Measurements from ENCODE around the gene TGFB1I1.

Gene TGFB1I1

GRCh38 chr16:31504159-31504558, 32.2 kb downstream of the TGFB1I1 start:
- DNase-seq (ENCODE audit: insufficient read length, low spot score) (no peak), FAIRE-seq (no peak)
- no peak for TF ChIP-seq POLR2AphosphoS5 (IDR thresholded peaks at IDR 0.05; ENCODE audit: low read depth, low read length)
- TF ChIP-seq POU2F2 (IDR thresholded peaks at IDR 0.05; ENCODE audit: low read depth, low read length): no peak
- no peak for TF ChIP-seq TAF1 (IDR thresholded peaks at IDR 0.05; ENCODE audit: low read depth, low read length)
- no peak for TF ChIP-seq PAX5 (IDR thresholded peaks at IDR 0.05; ENCODE audit: insufficient read depth, low read length, severe bottlenecking)
- TF ChIP-seq POLR2A (IDR thresholded peaks at IDR 0.05; ENCODE audit: low read depth, low read length): no peak
- no peak for TF ChIP-seq SPI1 (IDR thresholded peaks at IDR 0.05; ENCODE audit: low read depth, low read length)

- no peak for DNase-seq (ENCODE audit: insufficient read length, low spot score)
- peak; percentile 73 for TF ChIP-seq SPI1 (IDR thresholded peaks at IDR 0.05; ENCODE audit: low read depth, low read length)
- no peak for TF ChIP-seq POLR2A (IDR thresholded peaks at IDR 0.05; ENCODE audit: low read depth, low read length)
- TF ChIP-seq TAF1 (IDR thresholded peaks at IDR 0.05; ENCODE audit: low read depth, low read length): no peak
- TF ChIP-seq POU2F2 (IDR thresholded peaks at IDR 0.05; ENCODE audit: low read depth, low read length): no peak
- peak; percentile 43 for FAIRE-seq
Observed at GRCh38 chr16:31505483-31505882, 33.5 kb downstream of the TGFB1I1 start.

GRCh38 chr16:31507617-31507928, 35.6 kb downstream of the TGFB1I1 start:
- no peak for DNase-seq (ENCODE audit: insufficient read length, low spot score)
- FAIRE-seq: no peak
- TF ChIP-seq PAX5 (IDR thresholded peaks at IDR 0.05; ENCODE audit: insufficient read depth, low read length, severe bottlenecking): no peak
- TF ChIP-seq POU2F2 (IDR thresholded peaks at IDR 0.05; ENCODE audit: low read depth, low read length): no peak

- TF ChIP-seq PAX5 (IDR thresholded peaks at IDR 0.05; ENCODE audit: insufficient read depth, low read length, severe bottlenecking) (no peak), POLR2A (IDR thresholded peaks at IDR 0.05; ENCODE audit: low read depth, low read length) (peak; percentile 80), TAF1 (IDR thresholded peaks at IDR 0.05; ENCODE audit: low read depth, low read length) (peak; percentile 64; the same call in 1 of the 2 replicates), POLR2AphosphoS5 (IDR thresholded peaks at IDR 0.05; ENCODE audit: low read depth, low read length) (peak; percentile 85)
- FAIRE-seq (peak; percentile 79), DNase-seq (ENCODE audit: insufficient read length, low spot score) (peak; percentile 82)
Observed at GRCh38 chr16:31507929-31508705, 36.2 kb downstream of the TGFB1I1 start, which contains the start of gene RUSF1. RUSF1 (minus strand) TSS chr16:31508391; CDS start chr16:31508373, 18 bp downstream.

- DNase-seq (ENCODE audit: insufficient read length, low spot score) (no peak), FAIRE-seq (no peak)
- TF ChIP-seq PAX5 (IDR thresholded peaks at IDR 0.05; ENCODE audit: insufficient read depth, low read length, severe bottlenecking) (no peak), SPI1 (IDR thresholded peaks at IDR 0.05; ENCODE audit: low read depth, low read length) (no peak), TAF1 (IDR thresholded peaks at IDR 0.05; ENCODE audit: low read depth, low read length) (no peak), POLR2A (IDR thresholded peaks at IDR 0.05; ENCODE audit: low read depth, low read length) (no peak), POLR2AphosphoS5 (IDR thresholded peaks at IDR 0.05; ENCODE audit: low read depth, low read length) (no peak), POU2F2 (IDR thresholded peaks at IDR 0.05; ENCODE audit: low read depth, low read length) (no peak)
Observed at GRCh38 chr16:31508706-31509195, 36.8 kb downstream of the TGFB1I1 start.

GRCh38 chr16:31513126-31513525, 41.2 kb downstream of the TGFB1I1 start:
- TF ChIP-seq POU2F2 (IDR thresholded peaks at IDR 0.05; ENCODE audit: low read depth, low read length) (no peak), POLR2AphosphoS5 (IDR thresholded peaks at IDR 0.05; ENCODE audit: low read depth, low read length) (no peak)
- DNase-seq (ENCODE audit: insufficient read length, low spot score): no peak

GRCh38 chr16:31513884-31514283, 41.9 kb downstream of the TGFB1I1 start:
- no peak for DNase-seq (ENCODE audit: insufficient read length, low spot score)
- TF ChIP-seq PAX5 (IDR thresholded peaks at IDR 0.05; ENCODE audit: insufficient read depth, low read length, severe bottlenecking) (no peak), POLR2AphosphoS5 (IDR thresholded peaks at IDR 0.05; ENCODE audit: low read depth, low read length) (no peak), TAF1 (IDR thresholded peaks at IDR 0.05; ENCODE audit: low read depth, low read length) (no peak), POLR2A (IDR thresholded peaks at IDR 0.05; ENCODE audit: low read depth, low read length) (no peak), POU2F2 (IDR thresholded peaks at IDR 0.05; ENCODE audit: low read depth, low read length) (no peak), SPI1 (IDR thresholded peaks at IDR 0.05; ENCODE audit: low read depth, low read length) (no peak)
- FAIRE-seq: no peak

More at GRCh38 chr16:31513126-31513525, 41.2 kb downstream of the TGFB1I1 start:
- FAIRE-seq: no peak

GRCh38 chr16:31517800-31518402, 45.9 kb downstream of the TGFB1I1 start:
- DNase-seq (ENCODE audit: insufficient read length, low spot score) (no peak), FAIRE-seq (no peak)
- TF ChIP-seq SPI1 (IDR thresholded peaks at IDR 0.05; ENCODE audit: low read depth, low read length): no peak
- TF ChIP-seq PAX5 (IDR thresholded peaks at IDR 0.05; ENCODE audit: insufficient read depth, low read length, severe bottlenecking): no peak
- TF ChIP-seq TAF1 (IDR thresholded peaks at IDR 0.05; ENCODE audit: low read depth, low read length): no peak
- TF ChIP-seq POU2F2 (IDR thresholded peaks at IDR 0.05; ENCODE audit: low read depth, low read length): no peak
- TF ChIP-seq POLR2A (IDR thresholded peaks at IDR 0.05; ENCODE audit: low read depth, low read length): no peak
- no peak for TF ChIP-seq POLR2AphosphoS5 (IDR thresholded peaks at IDR 0.05; ENCODE audit: low read depth, low read length)

GRCh38 chr16:31519759-31520431, 47.9 kb downstream of the TGFB1I1 start:
- TF ChIP-seq TAF1 (IDR thresholded peaks at IDR 0.05; ENCODE audit: low read depth, low read length) (no peak), POU2F2 (IDR thresholded peaks at IDR 0.05; ENCODE audit: low read depth, low read length) (no peak), PAX5 (IDR thresholded peaks at IDR 0.05; ENCODE audit: insufficient read depth, low read length, severe bottlenecking) (no peak), SPI1 (IDR thresholded peaks at IDR 0.05; ENCODE audit: low read depth, low read length) (no peak), POLR2AphosphoS5 (IDR thresholded peaks at IDR 0.05; ENCODE audit: low read depth, low read length) (no peak), POLR2A (IDR thresholded peaks at IDR 0.05; ENCODE audit: low read depth, low read length) (no peak)
- DNase-seq (ENCODE audit: insufficient read length, low spot score): no peak

More at GRCh38 chr16:31519759-31520431, 47.9 kb downstream of the TGFB1I1 start:
- no peak for FAIRE-seq

Measured in GM12891 (cell line).